Measurements from ENCODE around the gene RAB3A. TPM values are rescaled to one million over a fixed set of nuclear protein-coding genes. Genes with fewer than 3 reads are reported as not detected.

The RAB3A gene
- total and polyA plus RNA-seq, 7 experiments from 2014 or later = 1.9 to 16.7 (median 7.5) TPM

DNA sequence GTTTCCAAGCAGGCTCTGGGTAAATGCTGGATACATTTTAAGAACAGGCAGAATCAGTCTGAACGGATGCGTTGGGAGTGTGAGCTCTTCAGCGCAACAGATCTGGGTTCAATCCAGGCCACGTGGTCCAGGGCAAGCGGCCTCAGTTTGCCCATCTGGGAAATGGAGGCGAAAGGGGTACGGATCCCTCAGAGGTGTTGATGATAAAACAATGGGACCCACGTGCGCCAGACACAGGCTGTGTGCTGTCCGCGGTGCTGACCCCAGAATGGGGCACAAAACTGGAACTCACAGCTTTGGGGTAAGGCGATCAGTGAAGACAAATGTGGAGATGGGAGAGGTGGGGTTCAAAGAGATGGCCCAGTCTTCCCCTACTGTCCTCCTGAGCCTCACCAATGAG is 35.5 kb upstream of the RAB3A start:
- ATAC-seq (no peak), DNase-seq (no peak)
- Histone ChIP-seq H3K4me1 (ENCODE audit: control insufficient read depth in 2 of 2, insufficient read depth in 2 of 2, low read length in 2 of 2) (no peaks in the 10 kb centered on the region), H3K9me3 (ENCODE audit: control insufficient read depth in 2 of 3, low read length in 3 of 3) (no peaks in the 10 kb centered on the region), H3K36me3 (ENCODE audit: control insufficient read depth in 2 of 3, insufficient read depth in 3 of 3, low read length in 3 of 3) (no peaks in the 10 kb centered on the region), H3K27me3 (ENCODE audit: control insufficient read depth in 2 of 2, insufficient read depth in 2 of 2, low read length in 2 of 2) (peaks cover 0 to 6% of the 10 kb centered on the region in 2 donors), H3K27ac (ENCODE audit: low read depth, low read length) (no peak overlapping the region), H3K4me3 (ENCODE audit: low read length) (no peak overlapping the region)
- CTCF ChIA-PET = no interaction called here
- POLR2A ChIA-PET = no interaction called here
- Mint-ChIP-seq H3K9me3 (peaks cover 0 to 5% (median 0%) of the 10 kb centered on the region in 11 donors), H3K27me3 (peaks cover 13 to 29% (median 22%) of the 10 kb centered on the region in 5 donors), H3K27ac (no peak overlapping the region), H3K4me1 (peaks cover 0 to 2% (median 0%) of the 10 kb centered on the region in 7 donors), H3K36me3 (peaks cover 0 to 3% (median 0%) of the 10 kb centered on the region in 5 donors), H3K4me3 (no peak overlapping the region)
- intact Hi-C loops (cut with micrococcal nuclease) = no loop called here

DNA sequence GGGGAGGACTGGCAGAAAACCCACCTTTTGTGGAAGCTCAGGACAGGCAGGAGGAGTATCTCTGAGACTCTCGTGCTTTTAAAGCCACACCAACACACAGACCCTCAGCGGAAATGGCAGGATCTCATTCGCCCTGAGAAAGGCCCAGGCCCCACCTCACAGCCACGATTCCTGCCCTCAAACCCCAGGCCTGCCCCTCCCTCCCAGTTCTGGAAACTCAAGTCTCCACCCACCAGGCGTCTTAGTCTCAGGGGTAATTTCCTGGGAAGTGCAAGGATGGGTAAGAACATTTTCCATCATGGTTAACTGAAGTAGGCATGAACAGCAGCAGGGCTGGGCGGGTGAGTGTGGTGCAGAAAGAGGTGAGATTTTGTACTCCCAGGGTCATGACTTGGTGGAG is 30.4 kb upstream of the RAB3A start:
- POLR2A ChIA-PET = no interaction called here
- intact Hi-C loops (cut with micrococcal nuclease) = no loop called here
- peaks cover 0 to 14% of the 10 kb centered on the region in 2 donors for H3K27me3 ChIP-seq (ENCODE audit: control insufficient read depth in 2 of 2, insufficient read depth in 2 of 2, low read length in 2 of 2)
- no peak overlapping the region for H3K27ac ChIP-seq (ENCODE audit: low read depth, low read length)
- peaks cover 47 to 65% (median 57%) of the 10 kb centered on the region in 5 donors for H3K27me3 Mint-ChIP-seq
- H3K36me3 ChIP-seq (ENCODE audit: control insufficient read depth in 2 of 3, insufficient read depth in 3 of 3, low read length in 3 of 3) = no peaks in the 10 kb centered on the region
- H3K4me3 Mint-ChIP-seq = no peak overlapping the region
- H3K27ac Mint-ChIP-seq = no peak overlapping the region
- H3K4me1 ChIP-seq (ENCODE audit: control insufficient read depth in 2 of 2, insufficient read depth in 2 of 2, low read length in 2 of 2) = no peaks in the 10 kb centered on the region
- H3K4me3 ChIP-seq (ENCODE audit: low read length) = no peak overlapping the region
- CTCF ChIA-PET = no interaction called here
- peaks cover 0 to 9% (median 6%) of the 10 kb centered on the region in 5 donors for H3K36me3 Mint-ChIP-seq
- DNase-seq = no peak
- H3K9me3 ChIP-seq (ENCODE audit: control insufficient read depth in 2 of 3, low read length in 3 of 3) = peaks cover 0 to 11% (median 0%) of the 10 kb centered on the region in 3 experiments
- H3K4me1 Mint-ChIP-seq = peaks cover 0 to 12% (median 0%) of the 10 kb centered on the region in 7 donors
- ATAC-seq = no peak
- H3K9me3 Mint-ChIP-seq = peaks cover 0 to 17% (median 9%) of the 10 kb centered on the region in 11 donors

DNA sequence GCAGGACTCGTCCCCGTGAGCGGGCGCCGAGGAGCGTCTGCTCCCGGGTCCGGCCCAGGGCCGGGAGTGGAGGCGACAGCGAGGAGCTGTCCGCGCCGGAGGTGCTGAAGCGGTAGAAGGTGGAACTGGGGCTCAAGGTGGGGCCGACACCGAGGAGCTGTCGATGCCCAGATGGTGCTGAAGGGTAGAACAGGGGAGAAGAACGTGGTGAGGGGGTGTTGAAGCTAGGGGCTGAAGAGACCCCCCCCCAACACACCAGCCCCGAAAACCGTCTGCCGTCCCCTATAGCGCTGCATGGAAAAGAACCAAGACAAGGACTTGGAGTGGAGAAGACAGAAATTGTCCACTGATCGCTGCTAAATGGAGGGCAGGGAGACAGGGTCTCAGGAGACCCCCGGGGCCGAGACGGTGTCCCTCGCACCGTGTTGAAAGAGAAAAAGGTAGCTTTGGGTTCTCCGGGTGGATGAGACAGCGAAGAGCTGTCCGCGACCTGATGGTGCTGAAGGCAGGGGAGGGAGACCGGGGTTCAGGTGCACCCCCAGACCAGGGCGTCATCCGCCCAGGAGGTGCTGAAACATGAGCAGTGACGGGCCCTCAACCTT is 29.5 kb upstream of the RAB3A start:
- intact Hi-C loops (cut with micrococcal nuclease) = no loop called here
- H3K9me3 Mint-ChIP-seq = peaks cover 0 to 17% (median 9%) of the 10 kb centered on the region in 11 donors
- peak; percentile 71 for ATAC-seq
- H3K27ac Mint-ChIP-seq = peak overlapping the region in 1 of 9 donors; percentile 39
- Histone ChIP-seq H3K4me1 (ENCODE audit: control insufficient read depth in 2 of 2, insufficient read depth in 2 of 2, low read length in 2 of 2) (no peaks in the 10 kb centered on the region), H3K27me3 (ENCODE audit: control insufficient read depth in 2 of 2, insufficient read depth in 2 of 2, low read length in 2 of 2) (peaks cover 0 to 14% of the 10 kb centered on the region in 2 donors), H3K27ac (ENCODE audit: low read depth, low read length) (no peak overlapping the region), H3K36me3 (ENCODE audit: control insufficient read depth in 2 of 3, insufficient read depth in 3 of 3, low read length in 3 of 3) (no peaks in the 10 kb centered on the region), H3K9me3 (ENCODE audit: control insufficient read depth in 2 of 3, low read length in 3 of 3) (peaks cover 0 to 11% (median 0%) of the 10 kb centered on the region in 3 experiments), H3K4me3 (ENCODE audit: low read length) (no peak overlapping the region)
- ChIA-PET POLR2A (interaction anchor here (0.5 kb wide), 1 partner anchor 1431 kb away, joined by 4 read pairs; no protein-coding TSS in a partner anchor), CTCF (interaction anchor here (1.3 kb wide), 1 partner anchor 9 kb away, joined by 3 read pairs; no protein-coding TSS in a partner anchor)
- H3K36me3 Mint-ChIP-seq = peaks cover 0 to 9% (median 6%) of the 10 kb centered on the region in 5 donors
- peak; percentile 27 to 74 (median 42) for DNase-seq
- H3K27me3 Mint-ChIP-seq = peaks cover 46 to 65% (median 57%) of the 10 kb centered on the region in 5 donors
- H3K4me3 Mint-ChIP-seq = peak overlapping the region in 1 of 10 donors; percentile 39
- H3K4me1 Mint-ChIP-seq = peaks cover 0 to 12% (median 0%) of the 10 kb centered on the region in 7 donors

DNA sequence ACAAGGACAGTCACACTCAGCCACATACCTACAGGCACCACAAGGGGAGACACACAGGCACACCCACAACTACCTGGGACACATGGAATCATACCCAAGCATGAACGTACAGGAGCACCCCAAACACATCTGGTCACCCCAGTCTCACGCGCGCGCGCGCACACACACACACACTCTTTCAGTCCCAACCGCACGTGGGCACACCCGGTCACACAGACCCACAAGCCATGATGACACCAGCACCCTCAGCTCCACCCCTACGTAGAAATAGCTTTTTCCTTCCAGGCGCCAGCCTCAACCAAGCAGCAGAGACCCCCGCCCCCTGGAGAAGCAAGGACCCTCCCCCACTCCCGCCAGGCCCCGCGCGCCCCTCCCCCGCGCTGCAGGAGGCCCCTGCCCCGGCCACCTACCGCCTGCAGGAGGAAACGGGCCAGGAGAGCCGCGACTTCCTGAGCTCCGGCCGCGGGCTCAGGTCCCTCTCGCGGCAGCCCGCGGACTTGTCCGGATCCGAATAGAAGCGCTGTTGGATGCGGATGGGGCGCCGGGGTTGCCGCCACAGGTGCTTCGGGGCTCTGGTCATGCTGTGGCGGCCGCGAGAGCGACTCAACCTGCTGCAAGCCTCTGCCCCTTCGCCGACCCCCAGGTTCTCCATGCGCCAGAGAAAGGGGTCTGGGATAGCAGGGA is 28.8 kb upstream of the RAB3A start:
- Histone ChIP-seq H3K9me3 (ENCODE audit: control insufficient read depth in 2 of 3, low read length in 3 of 3) (peaks cover 0 to 11% (median 0%) of the 10 kb centered on the region in 3 experiments), H3K27me3 (ENCODE audit: control insufficient read depth in 2 of 2, insufficient read depth in 2 of 2, low read length in 2 of 2) (peaks cover 0 to 19% of the 10 kb centered on the region in 2 donors), H3K4me3 (ENCODE audit: low read length) (no peak overlapping the region), H3K27ac (ENCODE audit: low read depth, low read length) (no peak overlapping the region), H3K4me1 (ENCODE audit: control insufficient read depth in 2 of 2, insufficient read depth in 2 of 2, low read length in 2 of 2) (no peaks in the 10 kb centered on the region), H3K36me3 (ENCODE audit: control insufficient read depth in 2 of 3, insufficient read depth in 3 of 3, low read length in 3 of 3) (no peaks in the 10 kb centered on the region)
- intact Hi-C loops (cut with micrococcal nuclease) = no loop called here
- no peak overlapping the region for H3K27ac Mint-ChIP-seq
- DNase-seq (no peak), ATAC-seq (no peak)
- CTCF ChIA-PET = interaction anchor here (1.3 kb wide), 1 partner anchor 8 kb away, joined by 3 read pairs; no protein-coding TSS in a partner anchor
- peaks cover 0 to 9% (median 6%) of the 10 kb centered on the region in 5 donors for H3K36me3 Mint-ChIP-seq
- peaks cover 0 to 12% (median 0%) of the 10 kb centered on the region in 7 donors for H3K4me1 Mint-ChIP-seq
- peaks cover 0 to 17% (median 9%) of the 10 kb centered on the region in 11 donors for H3K9me3 Mint-ChIP-seq
- POLR2A ChIA-PET = interaction anchor here (0.5 kb wide), 1 partner anchor 1432 kb away, joined by 4 read pairs; no protein-coding TSS in a partner anchor
- no peak overlapping the region for H3K4me3 Mint-ChIP-seq
- H3K27me3 Mint-ChIP-seq = peaks cover 51 to 70% (median 62%) of the 10 kb centered on the region in 5 donors

DNA sequence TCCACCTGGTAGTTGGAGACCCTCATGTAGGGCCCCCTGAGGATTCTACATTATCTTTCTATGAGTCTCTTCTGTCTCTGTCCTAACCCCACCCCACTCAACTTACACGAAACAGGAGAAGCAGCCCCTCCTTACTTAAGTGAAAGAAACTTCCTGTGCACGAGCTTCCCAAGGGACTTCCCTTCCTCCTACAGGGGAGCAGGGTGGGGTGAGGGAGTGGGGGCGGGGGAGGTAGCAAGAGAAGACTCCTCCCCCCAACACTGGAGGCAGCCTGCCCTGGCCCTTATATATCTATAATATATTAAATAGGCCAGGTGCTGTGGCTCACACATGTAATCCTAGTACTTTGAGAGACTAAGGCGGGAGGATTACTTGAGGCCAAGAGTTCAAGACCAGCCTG is 27.9 kb upstream of the RAB3A start:
- Mint-ChIP-seq H3K27ac (no peak overlapping the region), H3K36me3 (peaks cover 0 to 9% (median 6%) of the 10 kb centered on the region in 5 donors), H3K27me3 (peaks cover 60 to 75% (median 69%) of the 10 kb centered on the region in 5 donors), H3K4me3 (no peak overlapping the region), H3K9me3 (peaks cover 0 to 17% (median 9%) of the 10 kb centered on the region in 11 donors), H3K4me1 (peaks cover 0 to 12% (median 5%) of the 10 kb centered on the region in 7 donors)
- ATAC-seq = no peak
- Histone ChIP-seq H3K36me3 (ENCODE audit: control insufficient read depth in 2 of 3, insufficient read depth in 3 of 3, low read length in 3 of 3) (no peaks in the 10 kb centered on the region), H3K9me3 (ENCODE audit: control insufficient read depth in 2 of 3, low read length in 3 of 3) (peaks cover 0 to 11% (median 0%) of the 10 kb centered on the region in 3 experiments), H3K27me3 (ENCODE audit: control insufficient read depth in 2 of 2, insufficient read depth in 2 of 2, low read length in 2 of 2) (peaks cover 5 to 27% of the 10 kb centered on the region in 2 donors), H3K27ac (ENCODE audit: low read depth, low read length) (no peak overlapping the region), H3K4me3 (ENCODE audit: low read length) (no peak overlapping the region), H3K4me1 (ENCODE audit: control insufficient read depth in 2 of 2, insufficient read depth in 2 of 2, low read length in 2 of 2) (no peaks in the 10 kb centered on the region)
- DNase-seq = no peak
- ChIA-PET CTCF (no interaction called here), POLR2A (no interaction called here)
- intact Hi-C loops (cut with micrococcal nuclease) = no loop called here

DNA sequence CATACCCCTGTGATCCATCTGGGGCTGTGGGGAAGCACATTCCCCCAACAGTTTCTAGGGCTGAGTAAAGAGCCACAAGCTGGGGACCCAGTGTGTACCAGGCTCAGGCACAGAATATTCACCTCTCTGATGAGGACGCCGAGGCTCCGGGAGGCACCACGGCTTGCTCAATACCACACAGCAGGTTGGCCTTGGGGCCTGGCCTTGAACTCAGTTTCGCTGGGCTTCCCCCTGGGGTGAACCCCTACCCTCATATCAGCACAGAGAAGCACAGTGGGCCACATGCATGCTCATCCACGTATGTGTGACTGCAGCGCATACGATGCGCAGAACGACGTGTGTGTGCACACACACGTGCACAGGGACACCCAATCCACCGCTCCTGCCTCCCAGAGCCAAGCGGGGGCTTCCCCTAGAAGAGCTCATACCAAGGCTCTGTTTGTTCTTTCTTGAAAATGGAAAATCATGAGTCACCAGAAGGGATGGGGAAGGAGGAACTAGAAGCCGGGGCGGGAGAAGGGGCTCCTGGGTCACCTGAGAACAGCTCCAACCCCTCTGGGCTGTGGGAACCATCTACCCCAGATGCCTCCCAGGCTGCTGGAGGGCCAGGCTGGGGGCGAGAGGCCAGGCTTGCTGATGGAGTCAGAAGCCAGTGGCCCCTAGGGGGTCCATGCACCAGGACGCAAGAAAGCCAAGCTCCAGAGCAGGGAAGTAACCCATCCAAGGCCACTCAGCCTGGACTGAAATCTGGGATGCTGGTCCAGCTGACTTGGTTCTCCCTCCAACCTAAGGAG is 27.3 kb upstream of the RAB3A start:
- no peaks in the 10 kb centered on the region for H3K36me3 ChIP-seq (ENCODE audit: control insufficient read depth in 2 of 3, insufficient read depth in 3 of 3, low read length in 3 of 3)
- DNase-seq (no peak), ATAC-seq (peak; percentile 50)
- peaks cover 5 to 27% of the 10 kb centered on the region in 2 donors for H3K27me3 ChIP-seq (ENCODE audit: control insufficient read depth in 2 of 2, insufficient read depth in 2 of 2, low read length in 2 of 2)
- Mint-ChIP-seq H3K36me3 (peaks cover 0 to 9% (median 3%) of the 10 kb centered on the region in 5 donors), H3K9me3 (peaks cover 0 to 17% (median 9%) of the 10 kb centered on the region in 11 donors), H3K27ac (no peak overlapping the region), H3K4me1 (peaks cover 0 to 10% (median 6%) of the 10 kb centered on the region in 7 donors), H3K27me3 (peaks cover 61 to 73% (median 69%) of the 10 kb centered on the region in 5 donors), H3K4me3 (no peak overlapping the region)
- H3K4me3 ChIP-seq (ENCODE audit: low read length) = no peak overlapping the region
- intact Hi-C loops (cut with micrococcal nuclease) = no loop called here
- peaks cover 0 to 11% (median 0%) of the 10 kb centered on the region in 3 experiments for H3K9me3 ChIP-seq (ENCODE audit: control insufficient read depth in 2 of 3, low read length in 3 of 3)
- no peak overlapping the region for H3K27ac ChIP-seq (ENCODE audit: low read depth, low read length)
- H3K4me1 ChIP-seq (ENCODE audit: control insufficient read depth in 2 of 2, insufficient read depth in 2 of 2, low read length in 2 of 2) = no peaks in the 10 kb centered on the region
- POLR2A ChIA-PET = interaction anchor here (0.7 kb wide), 1 partner anchor 671 kb away, joined by 3 read pairs; no protein-coding TSS in a partner anchor
- CTCF ChIA-PET = interaction anchor here (0.9 kb wide), 1 partner anchor 60 kb away, joined by 3 read pairs; no protein-coding TSS in a partner anchor

Measured in naive thymus-derived CD4-positive, alpha-beta T cell (primary cell).